Measurements from ENCODE around the gene TRMU. TPM values are rescaled to one million over a fixed set of nuclear protein-coding genes. Genes with fewer than 3 reads are reported as not detected.

TRMU gene
- polyA plus RNA-seq, 1 donor (not counting 4 experiments of a cell fraction or from before 2014, with no cell fraction given), result 33.6 TPM

- Histone ChIP-seq H3K4me3 (ENCODE audit: control insufficient read depth in 2 of 3, extremely low read depth in 1 of 3, insufficient read depth in 2 of 3, low read depth in 1 of 3, low read length in 3 of 3) (no peak overlapping the region), H3K36me3 (ENCODE audit: control insufficient read depth in 2 of 2, extremely low read depth in 1 of 2, insufficient read depth in 2 of 2, low read length in 2 of 2) (peaks cover 4 to 36% of the 10 kb centered on the region in 2 experiments)
- no peak for FAIRE-seq
These were observed 7.6 kb upstream of the TRMU start for GRCh38 chr22:46327691-46328465.

GRCh38 chr22:46328797-46329196 is 6.7 kb upstream of the TRMU start:
- H3K27ac ChIP-seq (ENCODE audit: control insufficient read depth, insufficient read depth, low read length), result no peak overlapping the region
- H3K4me2 ChIP-seq (ENCODE audit: control insufficient read depth, extremely low read depth, insufficient read depth, low read depth, low read length), result no peak overlapping the region
- H3K4me1 ChIP-seq (ENCODE audit: control insufficient read depth, extremely low read depth, insufficient read depth, low read length), result no peaks in the 10 kb centered on the region
- H3K27me3 ChIP-seq (ENCODE audit: control insufficient read depth, extremely low read depth, insufficient read depth, low read length), result no peaks in the 10 kb centered on the region
- H3K4me3 ChIP-seq (ENCODE audit: control insufficient read depth in 2 of 3, extremely low read depth in 1 of 3, insufficient read depth in 2 of 3, low read depth in 1 of 3, low read length in 3 of 3), result no peak overlapping the region
- H3K9me3 ChIP-seq (ENCODE audit: control insufficient read depth, low read depth, low read length), result no peaks in the 10 kb centered on the region
- DNase-seq (ENCODE audit: low read depth, low spot score) (no peak), FAIRE-seq (no peak)
- H3K79me2 ChIP-seq (ENCODE audit: control insufficient read depth, insufficient read depth, low read length), result no peaks in the 10 kb centered on the region
- H2AFZ ChIP-seq (ENCODE audit: control insufficient read depth, low read length), result no peak overlapping the region
- H4K20me1 ChIP-seq (ENCODE audit: control insufficient read depth, extremely low read depth, insufficient read depth, low read length), result no peaks in the 10 kb centered on the region
- no peaks in the 10 kb centered on the region for H3K9me1 ChIP-seq (ENCODE audit: control insufficient read depth, extremely low read depth, insufficient read depth, low read length)
- peaks cover 4 to 36% of the 10 kb centered on the region in 2 experiments for H3K36me3 ChIP-seq (ENCODE audit: control insufficient read depth in 2 of 2, extremely low read depth in 1 of 2, insufficient read depth in 2 of 2, low read length in 2 of 2)
- H3K9ac ChIP-seq (ENCODE audit: control insufficient read depth, extremely low read depth, insufficient read depth, low read length), result no peak overlapping the region
- TF ChIP-seq CTCF (optimal IDR thresholded peaks at IDR 0.05 in 1 of 3, IDR thresholded peaks at IDR 0.05 in 1 of 3, conservative IDR thresholded peaks at IDR 0.05 in 1 of 3; ENCODE audit: extremely low read depth in 1 of 3, insufficient read depth in 2 of 3, low read length in 3 of 3) (no peak), EZH2 (IDR thresholded peaks at IDR 0.05; ENCODE audit: low read length) (no peak)
- dilution Hi-C loops (cut with MboI; ENCODE audit: extremely low pct_ligation_motif_present, low sequenced_read_pairs), result no loop called here

More at GRCh38 chr22:46327691-46328465, 7.6 kb upstream of the TRMU start:
- DNase-seq (ENCODE audit: low read depth, low spot score), result no peak
- dilution Hi-C loops (cut with MboI; ENCODE audit: extremely low pct_ligation_motif_present, low sequenced_read_pairs), result no loop called here
- H3K27me3 ChIP-seq (ENCODE audit: control insufficient read depth, extremely low read depth, insufficient read depth, low read length), result no peaks in the 10 kb centered on the region
- H3K9me3 ChIP-seq (ENCODE audit: control insufficient read depth, low read depth, low read length), result no peaks in the 10 kb centered on the region
- H2AFZ ChIP-seq (ENCODE audit: control insufficient read depth, low read length), result no peak overlapping the region
- H3K4me1 ChIP-seq (ENCODE audit: control insufficient read depth, extremely low read depth, insufficient read depth, low read length), result no peaks in the 10 kb centered on the region
- no peaks in the 10 kb centered on the region for H3K79me2 ChIP-seq (ENCODE audit: control insufficient read depth, insufficient read depth, low read length)
- no peak overlapping the region for H3K27ac ChIP-seq (ENCODE audit: control insufficient read depth, insufficient read depth, low read length)
- TF ChIP-seq EZH2 (IDR thresholded peaks at IDR 0.05; ENCODE audit: low read length), result no peak
- TF ChIP-seq CTCF (optimal IDR thresholded peaks at IDR 0.05 in 1 of 3, IDR thresholded peaks at IDR 0.05 in 1 of 3, conservative IDR thresholded peaks at IDR 0.05 in 1 of 3; ENCODE audit: extremely low read depth in 1 of 3, insufficient read depth in 2 of 3, low read length in 3 of 3), result no peak
- H4K20me1 ChIP-seq (ENCODE audit: control insufficient read depth, extremely low read depth, insufficient read depth, low read length), result no peaks in the 10 kb centered on the region
- no peak overlapping the region for H3K9ac ChIP-seq (ENCODE audit: control insufficient read depth, extremely low read depth, insufficient read depth, low read length)
- no peak overlapping the region for H3K4me2 ChIP-seq (ENCODE audit: control insufficient read depth, extremely low read depth, insufficient read depth, low read depth, low read length)
- no peaks in the 10 kb centered on the region for H3K9me1 ChIP-seq (ENCODE audit: control insufficient read depth, extremely low read depth, insufficient read depth, low read length)

All from keratinocyte (primary cell).